ENCODE measurements around the gene PSMB7. TPM values are rescaled to one million over a fixed set of nuclear protein-coding genes. Genes with fewer than 3 reads are reported as not detected.

Gene PSMB7
- total and polyA plus RNA-seq, 2 of the 8 experiments (the other 6 are each of a cell fraction or from before 2014, with no cell fraction given), result 222 to 357 TPM

- Histone ChIP-seq H4K8ac (ENCODE audit: extremely low read depth, insufficient read depth, low read length) (no peak overlapping the region), H4K91ac (replicated peaks; ENCODE audit: insufficient read length, low read length) (no peak overlapping the region), H2BK5ac (ENCODE audit: low read depth, low read length) (no peak overlapping the region), H3K23me2 (ENCODE audit: low read depth, low read length) (no peaks in the 10 kb centered on the region), H4K20me1 (replicated peaks in 1 of 2; ENCODE audit: control insufficient read depth in 1 of 2, insufficient read depth in 2 of 2, low read length in 2 of 2) (peaks cover 1 to 19% of the 10 kb centered on the region in 2 experiments), H3K4ac (replicated peaks; ENCODE audit: insufficient read length, low read depth, low read length) (no peak overlapping the region), H3K23ac (ENCODE audit: insufficient read length) (no peak overlapping the region), H4K5ac (ENCODE audit: insufficient read length, low read depth, low read length) (no peak overlapping the region), H3K27me3 (replicated peaks in 1 of 4; ENCODE audit: control insufficient read depth in 3 of 4, extremely low read depth in 1 of 4, insufficient read depth in 3 of 4, low read length in 3 of 4) (no peaks in the 10 kb centered on the region), H3K4me2 (ENCODE audit: insufficient read depth in 1 of 2, low read depth in 2 of 2, low read length in 2 of 2) (no peak overlapping the region), H3K4me3 (ENCODE audit: extremely low read depth in 1 of 4, insufficient read depth in 2 of 4, low read depth in 3 of 4, low read length in 4 of 4) (no peak overlapping the region), H3K9ac (replicated peaks in 1 of 4; ENCODE audit: extremely low read depth in 1 of 4, low read depth in 3 of 4, low read length in 3 of 4) (no peak overlapping the region), H2AK5ac (ENCODE audit: low read depth, low read length) (no peak overlapping the region), H2BK120ac (replicated peaks; ENCODE audit: low read depth, low read length) (no peak overlapping the region), H3K18ac (ENCODE audit: extremely low read depth, low read length) (no peak overlapping the region), H2BK15ac (ENCODE audit: low read length) (no peak overlapping the region), H3K9me3 (ENCODE audit: insufficient read depth in 2 of 2, low read depth in 1 of 2, low read length in 1 of 2) (no peaks in the 10 kb centered on the region), H3K14ac (ENCODE audit: insufficient read length) (no peak overlapping the region), H3K36me3 (ENCODE audit: control insufficient read depth in 2 of 4, insufficient read depth in 4 of 4, low read length in 3 of 4) (peaks cover 9 to 37% (median 16%) of the 10 kb centered on the region in 4 experiments), H2AFZ (ENCODE audit: low read length) (no peak overlapping the region), H3K79me1 (ENCODE audit: low read depth, low read length) (no peaks in the 10 kb centered on the region; the same call in 1 of the 2 replicates), H2BK20ac (ENCODE audit: low read length) (no peak overlapping the region), H3K79me2 (ENCODE audit: control insufficient read depth in 1 of 2, insufficient read depth in 2 of 2, low read length in 2 of 2) (no peaks in the 10 kb centered on the region), H3K27ac (ENCODE audit: low read depth, low read length) (no peak overlapping the region), H2BK12ac (ENCODE audit: low read depth, low read length) (no peak overlapping the region), H3K4me1 (replicated peaks in 1 of 4; ENCODE audit: control insufficient read depth in 3 of 4, insufficient read depth in 4 of 4, low read length in 3 of 4) (peaks cover 0 to 7% (median 1%) of the 10 kb centered on the region in 4 experiments; a peak in 3 of 7 replicates), H3K56ac (replicated peaks; ENCODE audit: insufficient read length, low read depth, low read length) (no peak overlapping the region)
- POLR2A ChIA-PET (ENCODE audit: partially characterized antibody), result interaction anchor here (1.3 kb wide), 1 partner anchor 39 kb away, joined by 3 read pairs; no protein-coding TSS in a partner anchor
- no peak for DNase-seq (ENCODE audit: low read depth in 1 of 2, low spot score in 2 of 2)
- CTCF ChIA-PET (ENCODE audit: partially characterized antibody), result interaction anchor here (0.7 to 1.6 kb wide), 2 partner anchors 215 to 222 kb away, joined by 3 to 4 read pairs; no protein-coding TSS in a partner anchor
- no peak for FAIRE-seq
- WGBS, 2 experiments (ENCODE audit: extremely low coverage in 1 of 2, insufficient coverage in 1 of 2, insufficient read length in 1 of 2, insufficient replicate concordance in 2 of 2, low coverage in 1 of 2, low lambda C conversion rate in 2 of 2, missing lambda C conversion rate in 1 of 2), result 95% methylated on average over 3 of the region's 3 CpGs; no CpG with 5 or more reads in 1 of the 2 experiments
Measured at GRCh38 chr9:124348363-124348762, 66.9 kb downstream of the PSMB7 start.

All from H1 (cell line).